HG02981 (cell line): ENCODE data around the gene RAB21.
A peak's percentile ranks its signal among the peaks of the same experiment; 100 is the strongest.
"Not testable (repeated sequence)": the region's sequence is repeated elsewhere in the genome, so short reads cannot be mapped to it uniquely, and the experiment has no call there.

Source experiments
- ATAC-seq: cut with Tn5 transposase; IDR thresholded peaks from one replicate; pipeline ENCODE4 v1.9.1; 2021; ENCODE audit warnings: mild to moderate bottlenecking, moderate library complexity; ENCODE audit not compliant: unreplicated experiment

The RAB21 gene

GRCh38 chr12:71749666-71750065 lies 5.0 kb upstream of the RAB21 start:
- ATAC-seq, result no peak

GRCh38 chr12:71752891-71753290 lies 1.8 kb upstream of the RAB21 start:
- no peak for ATAC-seq

GRCh38 chr12:71755146-71755892 lies 656 bp downstream of the RAB21 start:
- peak; percentile 50 for ATAC-seq

- ATAC-seq, result no peak
Observed at GRCh38 chr12:71756054-71756690, 1.5 kb downstream of the RAB21 start.

- ATAC-seq, result no peak
Observed at GRCh38 chr12:71759941-71760340, 5.3 kb downstream of the RAB21 start.

- ATAC-seq, result no peak
Observed at GRCh38 chr12:71760471-71760870, 5.8 kb downstream of the RAB21 start.

- not testable (repeated sequence) for ATAC-seq
Observed at GRCh38 chr12:71761354-71761753, 6.7 kb downstream of the RAB21 start.

- ATAC-seq, result no peak
Observed at GRCh38 chr12:71763677-71764379, 9.2 kb downstream of the RAB21 start.

- ATAC-seq, result no peak
Observed at GRCh38 chr12:71764587-71765321, 10.1 kb downstream of the RAB21 start.

- ATAC-seq, result no peak
Observed at GRCh38 chr12:71766202-71766601, 11.5 kb downstream of the RAB21 start.

- no peak for ATAC-seq
Observed at GRCh38 chr12:71767183-71767582, 12.5 kb downstream of the RAB21 start.

- ATAC-seq, result no peak
Observed at GRCh38 chr12:71768900-71769299, 14.2 kb downstream of the RAB21 start.

- no peak for ATAC-seq
Observed at GRCh38 chr12:71771069-71771468, 16.4 kb downstream of the RAB21 start.

- ATAC-seq, result no peak
Observed at GRCh38 chr12:71772735-71773134, 18.1 kb downstream of the RAB21 start.

- ATAC-seq, result peak; percentile 66
Observed at GRCh38 chr12:71780237-71780822, 25.7 kb downstream of the RAB21 start.

- peak; percentile 51 for ATAC-seq
Observed at GRCh38 chr12:71782017-71782416, 27.4 kb downstream of the RAB21 start.

- no peak for ATAC-seq
Observed at GRCh38 chr12:71786829-71787228, 32.2 kb downstream of the RAB21 start.

GRCh38 chr12:71787580-71787979 lies 32.9 kb downstream of the RAB21 start:
- ATAC-seq, result no peak

GRCh38 chr12:71790331-71790730 lies 35.7 kb downstream of the RAB21 start:
- ATAC-seq, result no peak

GRCh38 chr12:71791473-71792150 lies 36.9 kb downstream of the RAB21 start:
- ATAC-seq, result no peak
